HepG2 (cell line): ENCODE measurements around the gene MST1R. TPM values are rescaled to one million over a fixed set of nuclear protein-coding genes. Genes with fewer than 3 reads are reported as not detected.
A peak's percentile ranks its signal among the peaks of the same experiment; 100 is the strongest.

Experiments
- HNF1A ChIP-seq, 2 experiments: sonication (generic) in 1 of 2; formaldehyde crosslinking in 1 of 2; IDR thresholded peaks; 2 replicates each; pipeline versions ENCODE4 v1.4.0 to v1.6.1; 2016 to 2020; ENCODE audit warnings: borderline replicate concordance in 1 of 2, low read depth in 1 of 2, mild to moderate bottlenecking in 1 of 2, missing genetic modification reagents in 1 of 2
- KLF15 ChIP-seq: sonication (generic); formaldehyde crosslinking; IDR thresholded peaks from 2 replicates; pipeline ENCODE4 v1.8.1; 2023; ENCODE audit warnings: borderline replicate concordance, mild to moderate bottlenecking, inconsistent platforms, missing genetic modification reagents, mixed read lengths
- MLX ChIP-seq: IDR thresholded peaks from 2 replicates; pipeline ENCODE4 v1.6.1; 2016
- NCOA2 ChIP-seq: sonication (generic); formaldehyde crosslinking; IDR thresholded peaks from 2 replicates; pipeline ENCODE4 v1.8.0; 2022; ENCODE audit warnings: inconsistent platforms
- PHF21A ChIP-seq: sonication (generic); formaldehyde crosslinking; IDR thresholded peaks from 2 replicates; pipeline ENCODE4 v1.5.0; 2020; ENCODE audit warnings: mild to moderate bottlenecking, missing genetic modification reagents
- PPARG ChIP-seq: conservative IDR thresholded peaks from 2 replicates; pipeline ENCODE4 v1.6.1; 2016; ENCODE audit warnings: missing biosample characterization, missing genetic modification reagents
- SP1 ChIP-seq, 2 experiments: fragments of 450-650 bp in 1 of 2; sonication (generic) in 1 of 2; formaldehyde crosslinking in 1 of 2; IDR thresholded peaks; 2 replicates each; pipeline versions ENCODE4 v1.4.0 to v1.6.1; 2016 to 2020; ENCODE audit warnings: missing genetic modification reagents in 1 of 2
- STAT5B ChIP-seq: sonication (generic); formaldehyde crosslinking; IDR thresholded peaks from 2 replicates; pipeline ENCODE4 v1.4.0; 2020; ENCODE audit warnings: missing genetic modification reagents
- TEAD2 ChIP-seq: sonication (generic); formaldehyde crosslinking; IDR thresholded peaks from 2 replicates; pipeline ENCODE4 v1.9.0; 2021; ENCODE audit warnings: missing genetic modification reagents
- TFDP1 ChIP-seq: IDR thresholded peaks from 2 replicates; pipeline ENCODE4 v1.6.1; 2016; ENCODE audit warnings: missing compliant biosample characterization, missing genetic modification reagents, borderline replicate concordance
- UBTF ChIP-seq: sonication (generic); formaldehyde crosslinking; IDR thresholded peaks from 2 replicates; pipeline ENCODE4 v1.4.0; 2020; ENCODE audit warnings: mild to moderate bottlenecking, missing genetic modification reagents
- ZBTB20 ChIP-seq: sonication (generic); formaldehyde crosslinking; IDR thresholded peaks from 2 replicates; pipeline ENCODE4 v1.8.1; 2023; ENCODE audit warnings: missing genetic modification reagents, low read depth, mild to moderate bottlenecking, borderline replicate concordance
- ZC3H4 ChIP-seq: sonication (generic); formaldehyde crosslinking; IDR thresholded peaks from 2 replicates; pipeline ENCODE4 v1.4.0; 2020; ENCODE audit warnings: missing genetic modification reagents, borderline replicate concordance
- ZNF274 ChIP-seq: sonication (generic); formaldehyde crosslinking; IDR thresholded peaks from 2 replicates; pipeline ENCODE4 v1.5.1; 2020; ENCODE audit warnings: mild to moderate bottlenecking, missing genetic modification reagents
- ZNF281 ChIP-seq: sonication (generic); formaldehyde crosslinking; IDR thresholded peaks from 2 replicates; pipeline ENCODE4 v1.4.0; 2020; ENCODE audit warnings: missing genetic modification reagents, borderline replicate concordance
- ZNF292 ChIP-seq: sonication (generic); formaldehyde crosslinking; IDR thresholded peaks from 2 replicates; pipeline ENCODE4 v1.8.1; 2022; ENCODE audit warnings: mild to moderate bottlenecking, low read depth, missing genetic modification reagents, borderline replicate concordance
- ZNF740 ChIP-seq: sonication (generic); formaldehyde crosslinking; IDR thresholded peaks from 2 replicates; pipeline ENCODE4 v1.4.0; 2020; ENCODE audit warnings: missing genetic modification reagents
- polyA plus RNA-seq, 8 experiments: library from polyadenylated mRNA; depleted of rRNA in 3 of 8; stranded (reverse) in 7 of 8; unstranded in 1 of 8; fragments of >200 nt; fragmentation: Illumina TruSeq in 4 of 8; extraction: Trizol in 4 of 8; gene quantifications; 2 replicates each; pipeline versions ENCODE4 v1.2.1 to v1.2.3, GENCODE V29; 2011 to 2016; ENCODE audit warnings: low read depth in 4 of 8, missing spikeins in 1 of 8, mixed read lengths in 1 of 8; ENCODE audit not compliant: insufficient read depth in 1 of 8
- total RNA-seq, 5 experiments: library from RNA; depleted of rRNA; stranded (reverse); fragments of >200 nt; fragmentation: Illumina TruSeq; extraction: Trizol; gene quantifications; 2 replicates each; pipeline ENCODE4 v1.2.3, GENCODE V29; 2016; ENCODE audit warnings: low read depth in 1 of 5

Gene MST1R
- total and polyA plus RNA-seq, 2 of the 13 experiments (the other 11 are each of a cell fraction or from before 2014, with no cell fraction given): 0.11 to 0.77 TPM

- no peak for TF ChIP-seq ZNF281
- TF ChIP-seq PPARG: 0 out of 2 replicates have a peak, but pooled peaks have one; percentile 27
- TF ChIP-seq ZBTB20 (CRISPR knock-in tag): 0 out of 2 replicates have a peak, but pooled peaks have one; percentile 60
- TF ChIP-seq NCOA2: peak; percentile 34; the same call in 1 of the 2 replicates
- no peak for TF ChIP-seq HNF1A (IDR thresholded peaks at IDR 0.05; ENCODE audit: low read depth)
- TF ChIP-seq HNF1A (CRISPR knock-in tag; IDR thresholded peaks at IDR 0.05; ENCODE audit: borderline replicate concordance): no peak
- no peak for TF ChIP-seq ZNF740
- TF ChIP-seq SP1 (IDR thresholded peaks at IDR 0.05): no peak
- 0 out of 2 replicates have a peak, but pooled peaks have one; percentile 31 for TF ChIP-seq SP1 (CRISPR knock-in tag; IDR thresholded peaks at IDR 0.05)
- no peak for TF ChIP-seq PHF21A (CRISPR knock-in tag)
- TF ChIP-seq ZNF292 (CRISPR knock-in tag): peak; percentile 94; the same call in 1 of the 2 replicates
- TF ChIP-seq KLF15 (CRISPR knock-in tag): no peak
- TF ChIP-seq UBTF (CRISPR knock-in tag): peak; percentile 90
- TF ChIP-seq STAT5B (CRISPR knock-in tag): no peak
- TF ChIP-seq TEAD2: no peak
- TF ChIP-seq TFDP1 (CRISPR knock-in tag): peak; percentile 37; the same call in 1 of the 2 replicates
- no peak for TF ChIP-seq ZC3H4 (CRISPR knock-in tag)
- no peak for TF ChIP-seq ZNF274
- peak; percentile 50; the same call in 1 of the 2 replicates for TF ChIP-seq MLX
Observed at GRCh38 chr3:49873623-49874022, 30.1 kb downstream of the MST1R start (continued).
